Lower lobe of right lung (tissue), 2 donors: ENCODE data around the gene PADI2. TPM values are rescaled to one million over a fixed set of nuclear protein-coding genes. Genes with fewer than 3 reads are reported as not detected.

Experiments used
- ATAC-seq, 2 donors: fragments of 200-7000 bp; cut with Tn5 transposase; one replicate each; pipeline ENCODE4 v1.9.1; 2020 to 2022; ENCODE audit warnings: mild to moderate bottlenecking in 2 of 2, moderate library complexity in 2 of 2
- DNase-seq: peaks from one replicate; pipeline ENCODE4 v3.0.0-alpha.2; 2020
- H3K27ac ChIP-seq: fragments of 200-600 bp; one replicate; pipeline ENCODE4 v1.8.0; 2022
- H3K27me3 ChIP-seq: fragments of 200-600 bp; one replicate; pipeline ENCODE4 v1.8.0; 2022; ENCODE audit warnings: low read depth
- H3K36me3 ChIP-seq: fragments of 200-600 bp; one replicate; pipeline ENCODE4 v1.8.0; 2022; ENCODE audit warnings: mild to moderate bottlenecking
- H3K4me1 ChIP-seq: fragments of 200-600 bp; one replicate; pipeline ENCODE4 v1.8.0; 2022
- H3K4me3 ChIP-seq: fragments of 200-600 bp; one replicate; pipeline ENCODE4 v1.8.0; 2022; ENCODE audit warnings: mild to moderate bottlenecking
- H3K9me3 ChIP-seq: fragments of 200-600 bp; one replicate; pipeline ENCODE4 v1.8.0; 2022
- intact Hi-C: fragments of 100-400 bp; cut with DNase I; formaldehyde crosslinking; loops from one replicate; pipeline ENCODE4 v1.11.0; 2022
- total RNA-seq: library from RNA; stranded (reverse); fragmentation: NEBNext Ultra II Directional; extraction: Animal tissue kit (Norgen Biotek cat#: 25700); gene quantifications from one replicate; pipeline ENCODE4 v1.2.1, GENCODE V29; 2021
- TF ChIP-seq, protein P1 (sequence below): fragments of 200-600 bp; IDR thresholded peaks from one replicate; pipeline ENCODE4 v1.8.0; 2022; ENCODE audit warnings: antibody characterized with exemption, mild to moderate bottlenecking
- donor health status: DM: no; HTN: yes; CAD: no; lungs with severe emphysema.

PADI2 gene
- total RNA-seq, 1 donor from 2014 or later, result 18.4 TPM

DNA sequence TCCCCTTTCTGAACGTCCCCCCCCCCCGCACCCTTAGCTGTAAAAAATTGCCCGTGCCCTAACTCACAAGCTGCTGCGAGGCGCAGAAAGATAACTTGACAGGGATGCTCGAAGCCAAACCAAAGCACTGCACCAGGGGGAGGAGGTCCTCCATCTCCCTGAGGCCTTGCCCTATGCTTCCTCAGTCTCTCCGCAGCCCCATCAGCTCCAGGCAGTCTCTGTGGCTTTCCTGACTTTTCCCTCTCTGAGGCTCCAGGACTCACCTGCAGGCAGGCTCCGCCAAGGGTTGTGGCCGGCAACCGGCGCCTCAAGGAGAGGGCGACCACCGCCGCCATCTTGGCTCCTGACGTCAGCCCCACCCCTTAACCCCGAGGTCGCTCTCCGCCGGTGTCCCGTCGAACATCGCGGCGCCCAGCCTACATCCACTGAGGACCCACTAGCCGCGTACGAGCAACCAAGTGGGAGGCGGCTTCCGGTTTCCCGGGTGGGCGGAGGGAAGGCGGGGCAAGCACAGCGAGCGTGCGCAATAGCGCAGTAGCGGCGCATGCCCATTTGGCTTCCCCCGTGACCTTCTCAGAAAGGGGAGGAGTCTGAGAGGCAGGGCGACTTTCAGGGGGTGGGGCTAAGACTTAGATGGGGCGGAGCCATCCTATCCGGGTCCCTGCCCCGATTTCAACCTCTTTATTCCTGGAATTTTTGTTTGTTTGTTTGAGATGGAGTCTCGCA is 65.4 kb downstream of the PADI2 start, which contains the start of gene SDHB:
Gene SDHB (minus strand): TSS at position 348 of the 726 bp plus-strand sequence. CDS start 13 bp downstream, at position 335.
- DNase-seq, result peak; percentile 99
- H3K9me3 ChIP-seq, result no peaks in the 10 kb centered on the region
- intact Hi-C loops, result no loop called here
- TF ChIP-seq, protein P1, sequence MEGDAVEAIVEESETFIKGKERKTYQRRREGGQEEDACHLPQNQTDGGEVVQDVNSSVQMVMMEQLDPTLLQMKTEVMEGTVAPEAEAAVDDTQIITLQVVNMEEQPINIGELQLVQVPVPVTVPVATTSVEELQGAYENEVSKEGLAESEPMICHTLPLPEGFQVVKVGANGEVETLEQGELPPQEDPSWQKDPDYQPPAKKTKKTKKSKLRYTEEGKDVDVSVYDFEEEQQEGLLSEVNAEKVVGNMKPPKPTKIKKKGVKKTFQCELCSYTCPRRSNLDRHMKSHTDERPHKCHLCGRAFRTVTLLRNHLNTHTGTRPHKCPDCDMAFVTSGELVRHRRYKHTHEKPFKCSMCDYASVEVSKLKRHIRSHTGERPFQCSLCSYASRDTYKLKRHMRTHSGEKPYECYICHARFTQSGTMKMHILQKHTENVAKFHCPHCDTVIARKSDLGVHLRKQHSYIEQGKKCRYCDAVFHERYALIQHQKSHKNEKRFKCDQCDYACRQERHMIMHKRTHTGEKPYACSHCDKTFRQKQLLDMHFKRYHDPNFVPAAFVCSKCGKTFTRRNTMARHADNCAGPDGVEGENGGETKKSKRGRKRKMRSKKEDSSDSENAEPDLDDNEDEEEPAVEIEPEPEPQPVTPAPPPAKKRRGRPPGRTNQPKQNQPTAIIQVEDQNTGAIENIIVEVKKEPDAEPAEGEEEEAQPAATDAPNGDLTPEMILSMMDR, result no peak
- peak within 1 kb of the TSS; percentile 84 for H3K27ac ChIP-seq
- peak within 1 kb of the TSS; percentile 69 for H3K4me3 ChIP-seq
- ATAC-seq, result peak; percentile 99
- H3K4me1 ChIP-seq, result peaks cover 19% of the 10 kb centered on the region
- H3K36me3 ChIP-seq, result peaks cover 28% of the 10 kb centered on the region
- no peaks in the 10 kb centered on the region for H3K27me3 ChIP-seq

DNA sequence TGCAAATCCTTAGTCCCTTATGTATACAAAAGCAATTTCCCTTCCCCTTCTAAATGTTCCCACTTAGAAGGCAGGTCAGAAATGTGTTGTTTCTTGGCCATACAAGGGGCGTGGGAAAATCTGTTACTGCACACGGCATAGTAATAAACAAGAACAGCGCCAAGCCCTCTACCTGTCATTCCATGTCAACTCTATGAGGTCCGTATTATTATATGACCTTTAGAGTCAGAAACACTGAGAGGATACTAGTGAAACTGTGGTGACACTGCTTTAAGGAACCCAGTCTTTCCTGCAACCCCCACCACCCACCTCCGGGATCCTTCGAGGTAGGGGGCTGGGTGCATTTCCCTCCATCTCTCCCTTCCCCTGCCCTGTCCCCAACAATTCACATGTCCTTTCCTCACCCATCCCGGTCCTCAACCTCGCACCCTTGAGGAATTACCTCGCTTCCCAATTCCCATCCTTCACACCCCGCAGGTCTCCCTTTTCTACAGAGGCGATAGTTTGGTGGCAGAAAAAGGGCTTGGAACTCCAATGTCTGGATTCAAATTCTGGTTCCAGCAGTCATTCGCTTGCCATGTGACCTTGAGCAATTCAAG is 66.1 kb downstream of the PADI2 start:
- intact Hi-C loops, result no loop called here
- H3K9me3 ChIP-seq, result no peaks in the 10 kb centered on the region
- TF ChIP-seq, protein P1, result no peak
- DNase-seq (no peak), ATAC-seq (no peak)
- peaks cover 19% of the 10 kb centered on the region for H3K4me1 ChIP-seq
- H3K36me3 ChIP-seq, result peaks cover 31% of the 10 kb centered on the region
- no peaks in the 10 kb centered on the region for H3K27me3 ChIP-seq
- peak overlapping the region; percentile 84 for H3K27ac ChIP-seq
- H3K4me3 ChIP-seq, result peak overlapping the region; percentile 69

DNA sequence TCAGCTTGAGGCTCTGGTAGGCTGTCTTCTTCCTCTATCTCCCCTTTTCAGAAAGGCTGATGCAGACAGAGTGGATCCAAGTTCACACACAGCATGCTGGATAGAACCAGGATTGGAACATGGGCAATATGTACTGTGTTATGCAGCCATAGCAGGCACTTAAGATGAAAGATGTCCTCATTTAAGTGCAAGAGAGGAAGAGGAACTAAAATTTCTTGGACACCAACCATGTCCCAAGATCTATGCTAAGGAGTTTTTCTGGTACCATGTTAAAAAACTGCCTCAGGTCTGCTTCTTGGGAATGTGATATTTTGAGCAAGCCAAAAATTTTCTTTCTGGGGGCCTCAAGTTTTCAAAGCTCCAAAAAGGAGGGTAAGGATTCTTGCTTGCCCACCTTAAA is 66.6 kb downstream of the PADI2 start:
- Histone ChIP-seq H3K27ac (peak overlapping the region; percentile 84), H3K27me3 (no peaks in the 10 kb centered on the region), H3K36me3 (peaks cover 31% of the 10 kb centered on the region), H3K4me3 (peak overlapping the region; percentile 69), H3K4me1 (peaks cover 19% of the 10 kb centered on the region), H3K9me3 (no peaks in the 10 kb centered on the region)
- intact Hi-C loops, result no loop called here
- ATAC-seq (no peak), DNase-seq (no peak)
- TF ChIP-seq, protein P1, result no peak

DNA sequence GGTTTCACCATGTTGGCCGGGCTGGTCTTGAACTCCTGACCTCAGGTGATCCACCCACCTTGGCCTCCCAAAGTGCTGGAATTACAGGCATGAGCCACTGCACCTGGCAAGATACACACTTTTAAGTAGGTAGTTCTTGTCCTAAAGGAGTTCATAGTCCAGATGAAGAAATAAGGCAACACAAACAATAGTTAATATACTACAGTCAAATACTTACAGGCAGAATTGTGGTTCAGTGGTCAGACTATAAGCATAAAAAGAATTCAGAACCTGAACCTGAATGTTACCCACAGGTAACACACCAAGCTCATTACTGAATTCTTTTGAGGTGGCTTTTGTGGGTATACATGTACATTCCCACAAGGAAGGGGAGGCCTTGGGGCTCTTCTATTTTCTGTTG is 67.2 kb downstream of the PADI2 start:
- peaks cover 19% of the 10 kb centered on the region for H3K4me1 ChIP-seq
- DNase-seq (no peak), ATAC-seq (no peak)
- TF ChIP-seq, protein P1, result no peak
- H3K9me3 ChIP-seq, result no peaks in the 10 kb centered on the region
- peaks cover 31% of the 10 kb centered on the region for H3K36me3 ChIP-seq
- no peak overlapping the region for H3K27ac ChIP-seq
- no peak overlapping the region for H3K4me3 ChIP-seq
- no peaks in the 10 kb centered on the region for H3K27me3 ChIP-seq
- intact Hi-C loops, result no loop called here

DNA sequence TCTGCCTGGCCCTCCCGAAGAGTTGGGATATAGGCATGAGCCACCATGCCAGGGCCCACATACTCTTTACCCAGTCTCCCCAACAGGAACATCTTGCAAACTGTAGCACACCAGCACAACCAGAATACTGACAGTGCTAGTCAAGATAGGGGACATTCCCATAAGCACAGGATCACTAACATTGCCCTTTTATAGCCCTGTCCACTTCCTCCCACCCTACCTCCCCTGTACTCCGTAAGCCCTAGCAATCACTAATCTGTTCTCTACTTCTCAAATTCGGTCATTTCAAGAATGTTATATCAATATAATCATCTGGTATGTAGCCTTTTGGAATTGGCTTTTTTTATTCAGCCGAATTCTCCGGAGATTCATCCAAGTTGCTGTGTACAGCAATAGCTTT is 71.3 kb downstream of the PADI2 start:
- TF ChIP-seq, protein P1, result no peak
- H3K9me3 ChIP-seq, result no peaks in the 10 kb centered on the region
- H3K36me3 ChIP-seq, result peaks cover 52% of the 10 kb centered on the region
- DNase-seq (no peak), ATAC-seq (no peak)
- H3K27ac ChIP-seq, result no peak overlapping the region
- intact Hi-C loops, result loop anchor here (10.0 kb wide), 1 partner anchor 93 kb away; no protein-coding TSS in a partner anchor
- no peaks in the 10 kb centered on the region for H3K27me3 ChIP-seq
- H3K4me3 ChIP-seq, result no peak overlapping the region
- peaks cover 23% of the 10 kb centered on the region for H3K4me1 ChIP-seq
